Fibroblast of lung (primary cell): Measurements from ENCODE around the gene MSLN. TPM values are rescaled to one million over a fixed set of nuclear protein-coding genes. Genes with fewer than 3 reads are reported as not detected.
A peak's percentile ranks its signal among the peaks of the same experiment; 100 is the strongest.

ENCODE experiments used
- DNase-seq, 2 donors: peaks; one replicate each; pipeline versions ENCODE4 v3.0.0 to v3.0.0-alpha.2; 2010; ENCODE audit warnings: low read depth in 2 of 2
- H2AFZ ChIP-seq: 2 replicates; pipeline ENCODE4 v1.5.1; 2012; ENCODE audit warnings: low read length, control low read depth, inconsistent platforms
- H3K27ac ChIP-seq: 2 replicates; pipeline ENCODE4 v1.5.1; 2011; ENCODE audit warnings: low read length, control low read depth; ENCODE audit not compliant: insufficient read depth
- H3K27me3 ChIP-seq: 2 replicates; pipeline ENCODE4 v1.5.1; 2011; ENCODE audit warnings: mild to moderate bottlenecking, low read length; ENCODE audit not compliant: control insufficient read depth, insufficient read depth
- H3K36me3 ChIP-seq: 2 replicates; pipeline ENCODE4 v1.5.1; 2011; ENCODE audit warnings: low read length; ENCODE audit not compliant: control insufficient read depth, insufficient read depth
- H3K4me1 ChIP-seq: 2 replicates; pipeline ENCODE4 v1.5.1; 2011; ENCODE audit warnings: low read length; ENCODE audit not compliant: control insufficient read depth, insufficient read depth; ENCODE audit errors: extremely low read depth
- H3K4me2 ChIP-seq: 2 replicates; pipeline ENCODE4 v1.5.1; 2011; ENCODE audit warnings: low read length, control low read depth; ENCODE audit not compliant: insufficient read depth; ENCODE audit errors: extremely low read depth
- H3K4me3 ChIP-seq, 4 experiments: fragments of 200-600 bp in 1 of 4; sonication (generic) in 1 of 4; replicated peaks in 1 of 4; 2 replicates each; pipeline ENCODE4 v1.5.1; 2011 to 2016; ENCODE audit warnings: low read length in 4 of 4, low read depth in 3 of 4, mild to moderate bottlenecking in 3 of 4, control low read depth in 2 of 4, inconsistent platforms in 1 of 4, mixed read lengths in 1 of 4; ENCODE audit not compliant: insufficient read depth in 1 of 4; ENCODE audit errors: control extremely low read depth in 1 of 4
- H3K79me2 ChIP-seq: 2 replicates; pipeline ENCODE4 v1.5.1; 2012; ENCODE audit warnings: mild to moderate bottlenecking, low read length, inconsistent platforms; ENCODE audit not compliant: control insufficient read depth, insufficient read depth
- H3K9ac ChIP-seq: 2 replicates; pipeline ENCODE4 v1.5.1; 2011; ENCODE audit warnings: mild to moderate bottlenecking, low read length, control low read depth; ENCODE audit not compliant: insufficient read depth
- H3K9me3 ChIP-seq: 2 replicates; pipeline ENCODE4 v1.5.1; 2012; ENCODE audit warnings: low read depth, low read length; ENCODE audit not compliant: control insufficient read depth, insufficient read depth
- H4K20me1 ChIP-seq: 2 replicates; pipeline ENCODE4 v1.5.1; 2011; ENCODE audit warnings: low read length; ENCODE audit not compliant: control insufficient read depth, insufficient read depth; ENCODE audit errors: extremely low read depth
- CTCF ChIP-seq, 2 donors: IDR thresholded peaks in 1 of 2; conservative IDR thresholded peaks in 1 of 2; 1 replicate in 1 of 2; 2 replicates in 1 of 2; pipeline ENCODE4 v1.5.1; 2011 to 2012; ENCODE audit warnings: low read length in 2 of 2, control low read depth in 1 of 2, inconsistent platforms in 1 of 2, low read depth in 1 of 2, mild to moderate bottlenecking in 1 of 2
- EZH2 ChIP-seq: IDR thresholded peaks from 2 replicates; pipeline ENCODE4 v1.5.1; 2012; ENCODE audit warnings: low read length, control low read depth, mild to moderate bottlenecking; ENCODE audit errors: missing control alignments
- polyA plus RNA-seq, 2 donors: library from polyadenylated mRNA; depleted of rRNA in 1 of 2; stranded (reverse) in 1 of 2; unstranded in 1 of 2; fragments of >200 nt; gene quantifications; 2 replicates each; pipeline ENCODE4 v1.2.1, GENCODE V29; 2011 to 2012; ENCODE audit warnings: missing spikeins in 1 of 2
- total RNA-seq: library from RNA; depleted of rRNA; stranded (reverse); fragments of >200 nt; gene quantifications from 2 replicates; pipeline ENCODE4 v1.2.1, GENCODE V29; 2014

The MSLN gene
- total and polyA plus RNA-seq, 2 donors (not counting 1 experiment from before 2014, with no cell fraction given) = not detected

- no peaks in the 10 kb centered on the region for H4K20me1 ChIP-seq
- H3K9ac ChIP-seq = peak within 1 kb of the TSS; percentile 40
- peak within 1 kb of the TSS; percentile 83 for H3K4me2 ChIP-seq
- H3K27me3 ChIP-seq = no peaks in the 10 kb centered on the region
- no peaks in the 10 kb centered on the region for H3K9me3 ChIP-seq
- H2AFZ ChIP-seq = no peak within 1 kb of the TSS
- H3K4me3 ChIP-seq = peak within 1 kb of the TSS; percentile 48 to 75 (median 61)
- H3K4me1 ChIP-seq = no peaks in the 10 kb centered on the region
- H3K27ac ChIP-seq = no peak within 1 kb of the TSS
- DNase-seq = peak; percentile 24 to 40
- no peaks in the 10 kb centered on the region for H3K79me2 ChIP-seq
- H3K36me3 ChIP-seq = peaks cover 10% of the 10 kb centered on the region
- TF ChIP-seq EZH2 (no peak), CTCF (conservative IDR thresholded peaks at IDR 0.05 in 1 of 2, IDR thresholded peaks at IDR 0.05 in 1 of 2; ENCODE audit: low read depth in 1 of 2, low read length in 2 of 2) (no peak)
Observed at GRCh38 chr16:726438-727290, 33.9 kb upstream of the MSLN start, which contains the start of the genes CCDC78 and HAGHL. Gene CCDC78 (minus strand): TSS chr16:726443. CDS start chr16:726367, 76 bp downstream. Gene HAGHL (plus strand): TSS chr16:727106. CDS start chr16:727510, 404 bp downstream.

GRCh38 chr16:727291-727977, 33.1 kb upstream of the MSLN start:
- peak overlapping the region; percentile 48 to 75 (median 61) for H3K4me3 ChIP-seq
- H2AFZ ChIP-seq = no peak overlapping the region
- H3K79me2 ChIP-seq = no peaks in the 10 kb centered on the region
- no peak for DNase-seq
- H3K9me3 ChIP-seq = no peaks in the 10 kb centered on the region
- peak overlapping the region; percentile 83 for H3K4me2 ChIP-seq
- H3K27ac ChIP-seq = no peak overlapping the region
- TF ChIP-seq EZH2 (no peak), CTCF (conservative IDR thresholded peaks at IDR 0.05 in 1 of 2, IDR thresholded peaks at IDR 0.05 in 1 of 2; ENCODE audit: low read depth in 1 of 2, low read length in 2 of 2) (no peak)
- H3K4me1 ChIP-seq = no peaks in the 10 kb centered on the region
- H3K27me3 ChIP-seq = no peaks in the 10 kb centered on the region
- peaks cover 10% of the 10 kb centered on the region for H3K36me3 ChIP-seq
- H3K9ac ChIP-seq = peak overlapping the region; percentile 40
- no peaks in the 10 kb centered on the region for H4K20me1 ChIP-seq
